Measurements from ENCODE around the gene ROBO4.

Gene ROBO4

GRCh38 chr11:124884340-124884739 lies 13.3 kb downstream of the ROBO4 start:
- Histone ChIP-seq H3K23ac (ENCODE audit: low read length in 2 of 2) (no peak overlapping the region), H2BK15ac (ENCODE audit: low read depth, poor library complexity, severe bottlenecking) (no peak overlapping the region), H3K4me3 (ENCODE audit: insufficient read depth in 1 of 2, low read depth in 1 of 2, low read length in 2 of 2) (no peak overlapping the region), H2BK120ac (ENCODE audit: low read depth, low read length) (no peak overlapping the region), H3K14ac (ENCODE audit: low read length in 2 of 2) (no peak overlapping the region), H3K4me2 (ENCODE audit: low read length, poor library complexity, severe bottlenecking) (no peak overlapping the region), H2BK5ac (ENCODE audit: low read depth, low read length, poor library complexity, severe bottlenecking) (no peak overlapping the region), H4K91ac (ENCODE audit: low read length) (no peak overlapping the region), H3K9me3 (ENCODE audit: control insufficient read depth, low read length) (no peaks in the 10 kb centered on the region), H2BK12ac (ENCODE audit: low read length in 2 of 2) (no peak overlapping the region), H2AFZ (ENCODE audit: low read depth, low read length) (no peak overlapping the region), H3K27me3 (ENCODE audit: control insufficient read depth in 1 of 2, insufficient read depth in 1 of 2, low read length in 2 of 2) (peaks cover 0 to 9% of the 10 kb centered on the region in 2 experiments), H2AK5ac (ENCODE audit: low read length, severe bottlenecking) (no peak overlapping the region), H3K9ac (ENCODE audit: low read length) (no peak overlapping the region), H3K4ac (ENCODE audit: low read depth in 1 of 2, low read length in 2 of 2) (no peak overlapping the region), H3K18ac (ENCODE audit: low read depth in 1 of 2, low read length in 2 of 2) (no peak overlapping the region), H3K27ac (ENCODE audit: low read length, poor library complexity, severe bottlenecking) (no peak overlapping the region), H3K4me1 (ENCODE audit: control insufficient read depth, insufficient read depth, low read depth, low read length) (peaks cover 5% of the 10 kb centered on the region), H3K36me3 (ENCODE audit: control insufficient read depth in 1 of 2, insufficient read depth in 2 of 2, low read depth in 1 of 2, low read length in 2 of 2) (peaks cover 3 to 10% of the 10 kb centered on the region in 2 experiments), H4K8ac (ENCODE audit: low read length) (no peak overlapping the region), H3K79me1 (replicated peaks; ENCODE audit: low read length, poor library complexity, severe bottlenecking) (no peaks in the 10 kb centered on the region)
- DNase-seq, result no peak
- WGBS, result no CpG with 5 or more reads among the region's 1 CpG

GRCh38 chr11:124882339-124883071 lies 15.2 kb downstream of the ROBO4 start:
- Histone ChIP-seq H2BK15ac (ENCODE audit: low read depth, poor library complexity, severe bottlenecking) (peak overlapping the region; percentile 31), H2BK12ac (ENCODE audit: low read length in 2 of 2) (peak overlapping the region in 1 of 2 experiments; percentile 37), H4K8ac (ENCODE audit: low read length) (peak overlapping the region; percentile 58), H3K4me3 (ENCODE audit: insufficient read depth in 1 of 2, low read depth in 1 of 2, low read length in 2 of 2) (peak overlapping the region in 1 of 2 experiments; percentile 62), H3K27ac (ENCODE audit: low read length, poor library complexity, severe bottlenecking) (no peak overlapping the region), H3K23ac (ENCODE audit: low read length in 2 of 2) (no peak overlapping the region), H3K4me2 (ENCODE audit: low read length, poor library complexity, severe bottlenecking) (no peak overlapping the region), H3K27me3 (ENCODE audit: control insufficient read depth in 1 of 2, insufficient read depth in 1 of 2, low read length in 2 of 2) (peaks cover 0 to 2% of the 10 kb centered on the region in 2 experiments), H3K79me1 (replicated peaks; ENCODE audit: low read length, poor library complexity, severe bottlenecking) (peaks cover 9% of the 10 kb centered on the region), H3K9ac (ENCODE audit: low read length) (peak overlapping the region; percentile 65), H3K4me1 (ENCODE audit: control insufficient read depth, insufficient read depth, low read depth, low read length) (peaks cover 7% of the 10 kb centered on the region), H3K9me3 (ENCODE audit: control insufficient read depth, low read length) (no peaks in the 10 kb centered on the region), H2BK5ac (ENCODE audit: low read depth, low read length, poor library complexity, severe bottlenecking) (no peak overlapping the region), H2BK120ac (ENCODE audit: low read depth, low read length) (no peak overlapping the region), H3K4ac (ENCODE audit: low read depth in 1 of 2, low read length in 2 of 2) (no peak overlapping the region), H3K36me3 (ENCODE audit: control insufficient read depth in 1 of 2, insufficient read depth in 2 of 2, low read depth in 1 of 2, low read length in 2 of 2) (peaks cover 3 to 10% of the 10 kb centered on the region in 2 experiments), H4K91ac (ENCODE audit: low read length) (no peak overlapping the region), H2AFZ (ENCODE audit: low read depth, low read length) (no peak overlapping the region), H2AK5ac (ENCODE audit: low read length, severe bottlenecking) (no peak overlapping the region), H3K18ac (ENCODE audit: low read depth in 1 of 2, low read length in 2 of 2) (peak overlapping the region; percentile 37 to 45), H3K14ac (ENCODE audit: low read length in 2 of 2) (no peak overlapping the region)
- WGBS, result 74% methylated on average over 9 of the region's 11 CpGs
- peak; percentile 35 for DNase-seq

GRCh38 chr11:124880958-124881357 lies 16.7 kb downstream of the ROBO4 start:
- Histone ChIP-seq H3K4me3 (ENCODE audit: insufficient read depth in 1 of 2, low read depth in 1 of 2, low read length in 2 of 2) (no peak overlapping the region), H4K8ac (ENCODE audit: low read length) (no peak overlapping the region), H3K4ac (ENCODE audit: low read depth in 1 of 2, low read length in 2 of 2) (no peak overlapping the region), H3K4me1 (ENCODE audit: control insufficient read depth, insufficient read depth, low read depth, low read length) (peaks cover 14% of the 10 kb centered on the region), H2BK15ac (ENCODE audit: low read depth, poor library complexity, severe bottlenecking) (no peak overlapping the region), H3K14ac (ENCODE audit: low read length in 2 of 2) (no peak overlapping the region), H3K4me2 (ENCODE audit: low read length, poor library complexity, severe bottlenecking) (no peak overlapping the region), H3K18ac (ENCODE audit: low read depth in 1 of 2, low read length in 2 of 2) (no peak overlapping the region), H3K9ac (ENCODE audit: low read length) (no peak overlapping the region), H4K91ac (ENCODE audit: low read length) (no peak overlapping the region), H3K79me1 (replicated peaks; ENCODE audit: low read length, poor library complexity, severe bottlenecking) (peaks cover 9% of the 10 kb centered on the region), H2BK12ac (ENCODE audit: low read length in 2 of 2) (no peak overlapping the region), H3K36me3 (ENCODE audit: control insufficient read depth in 1 of 2, insufficient read depth in 2 of 2, low read depth in 1 of 2, low read length in 2 of 2) (peaks cover 3 to 8% of the 10 kb centered on the region in 2 experiments), H2BK5ac (ENCODE audit: low read depth, low read length, poor library complexity, severe bottlenecking) (no peak overlapping the region), H2BK120ac (ENCODE audit: low read depth, low read length) (no peak overlapping the region), H3K9me3 (ENCODE audit: control insufficient read depth, low read length) (no peaks in the 10 kb centered on the region), H3K23ac (ENCODE audit: low read length in 2 of 2) (no peak overlapping the region), H2AFZ (ENCODE audit: low read depth, low read length) (no peak overlapping the region), H3K27ac (ENCODE audit: low read length, poor library complexity, severe bottlenecking) (no peak overlapping the region), H2AK5ac (ENCODE audit: low read length, severe bottlenecking) (no peak overlapping the region), H3K27me3 (ENCODE audit: control insufficient read depth in 1 of 2, insufficient read depth in 1 of 2, low read length in 2 of 2) (no peaks in the 10 kb centered on the region)
- WGBS, result 96% methylated on average over 2 of the region's 3 CpGs
- DNase-seq, result no peak

GRCh38 chr11:124880290-124880611 lies 17.4 kb downstream of the ROBO4 start:
- no peak for DNase-seq
- Histone ChIP-seq H2BK12ac (ENCODE audit: low read length in 2 of 2) (no peak overlapping the region), H3K4me2 (ENCODE audit: low read length, poor library complexity, severe bottlenecking) (no peak overlapping the region), H3K4me1 (ENCODE audit: control insufficient read depth, insufficient read depth, low read depth, low read length) (peaks cover 19% of the 10 kb centered on the region), H3K79me1 (replicated peaks; ENCODE audit: low read length, poor library complexity, severe bottlenecking) (peaks cover 9% of the 10 kb centered on the region), H4K8ac (ENCODE audit: low read length) (no peak overlapping the region), H3K9ac (ENCODE audit: low read length) (no peak overlapping the region), H2AFZ (ENCODE audit: low read depth, low read length) (no peak overlapping the region), H3K9me3 (ENCODE audit: control insufficient read depth, low read length) (no peaks in the 10 kb centered on the region), H4K91ac (ENCODE audit: low read length) (no peak overlapping the region), H2BK15ac (ENCODE audit: low read depth, poor library complexity, severe bottlenecking) (no peak overlapping the region), H3K23ac (ENCODE audit: low read length in 2 of 2) (no peak overlapping the region), H3K36me3 (ENCODE audit: control insufficient read depth in 1 of 2, insufficient read depth in 2 of 2, low read depth in 1 of 2, low read length in 2 of 2) (peaks cover 3 to 7% of the 10 kb centered on the region in 2 experiments), H3K4ac (ENCODE audit: low read depth in 1 of 2, low read length in 2 of 2) (no peak overlapping the region), H2AK5ac (ENCODE audit: low read length, severe bottlenecking) (no peak overlapping the region), H2BK5ac (ENCODE audit: low read depth, low read length, poor library complexity, severe bottlenecking) (no peak overlapping the region), H3K27me3 (ENCODE audit: control insufficient read depth in 1 of 2, insufficient read depth in 1 of 2, low read length in 2 of 2) (peaks cover 0 to 3% of the 10 kb centered on the region in 2 experiments), H2BK120ac (ENCODE audit: low read depth, low read length) (no peak overlapping the region), H3K18ac (ENCODE audit: low read depth in 1 of 2, low read length in 2 of 2) (no peak overlapping the region), H3K4me3 (ENCODE audit: insufficient read depth in 1 of 2, low read depth in 1 of 2, low read length in 2 of 2) (no peak overlapping the region), H3K14ac (ENCODE audit: low read length in 2 of 2) (no peak overlapping the region), H3K27ac (ENCODE audit: low read length, poor library complexity, severe bottlenecking) (no peak overlapping the region)
- 92% methylated on average over 10 of the region's 10 CpGs for WGBS
